Fibroblast of skin of right quadriceps (primary cell): ENCODE results near the gene EPHA5.
"Not testable (repeated sequence)": the region's sequence is repeated elsewhere in the genome, so short reads cannot be mapped to it uniquely, and the experiment has no call there.

Source experiments
- DNase-seq: peaks from one replicate; pipeline ENCODE4 v3.0.0-alpha.2; 2013

EPHA5 gene

DNA sequence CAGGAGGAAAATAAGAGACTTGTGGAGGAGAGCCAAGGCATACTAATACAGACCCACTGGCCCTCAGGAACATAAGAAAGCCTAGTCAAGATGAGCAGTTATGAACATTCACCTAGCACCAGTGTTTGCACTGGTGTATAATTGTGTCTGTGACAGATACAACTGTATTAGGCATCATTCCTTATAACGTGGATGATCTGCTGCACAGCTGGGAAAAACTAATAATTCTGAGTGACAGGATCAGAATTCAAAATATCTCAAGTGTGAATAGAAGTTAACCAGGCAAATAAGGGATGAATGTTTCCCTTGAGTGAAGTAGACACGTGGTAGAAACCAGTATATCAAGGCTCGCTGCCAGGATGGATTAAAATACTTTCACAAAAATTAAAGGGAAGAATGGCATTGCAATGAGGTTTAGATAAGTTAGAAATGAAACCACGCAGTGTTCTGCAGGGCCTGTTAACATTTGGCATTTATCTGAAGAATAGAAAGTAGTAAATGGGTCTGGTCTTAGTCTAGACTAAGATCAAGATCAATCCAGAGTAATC lies 325.9 kb downstream of the EPHA5 start:
- DNase-seq, result peak; percentile 14

DNA sequence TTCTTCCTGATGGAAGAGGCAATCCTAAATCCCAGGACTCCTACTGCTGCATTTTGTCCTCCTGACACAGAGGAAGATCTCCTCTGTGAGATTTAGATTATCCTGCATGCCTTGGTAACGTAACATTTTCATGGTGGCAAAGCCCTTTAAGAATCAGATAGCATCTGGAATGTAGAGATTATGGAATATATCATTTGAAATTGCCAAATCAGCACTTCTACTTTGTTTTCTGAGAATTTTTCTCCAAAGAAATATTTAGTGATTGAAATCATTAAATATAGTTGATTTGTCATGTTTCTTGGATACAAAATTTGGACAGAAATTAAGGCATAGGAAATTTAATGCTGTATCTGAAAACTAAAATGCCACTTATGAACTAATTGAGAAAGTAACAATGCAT lies 326.9 kb downstream of the EPHA5 start:
- DNase-seq, result no peak

DNA sequence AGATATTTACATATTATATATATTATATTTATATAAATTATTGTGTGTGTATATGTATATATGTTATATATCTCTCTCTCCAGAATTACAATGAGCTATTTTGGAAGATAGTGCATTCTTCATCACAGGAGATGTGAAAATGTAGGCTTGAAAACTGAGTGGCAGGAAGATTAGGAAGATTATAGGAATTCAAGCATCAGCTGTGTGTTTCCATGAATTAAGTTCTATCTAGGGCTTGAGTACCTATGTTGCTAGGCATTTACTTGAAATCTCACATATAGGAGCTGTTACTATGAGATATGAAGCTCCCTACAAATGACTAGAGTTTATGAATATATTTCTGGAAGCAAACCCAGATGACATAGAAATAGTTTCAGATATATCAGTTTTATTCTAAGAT lies 328.7 kb downstream of the EPHA5 start:
- no peak for DNase-seq

DNA sequence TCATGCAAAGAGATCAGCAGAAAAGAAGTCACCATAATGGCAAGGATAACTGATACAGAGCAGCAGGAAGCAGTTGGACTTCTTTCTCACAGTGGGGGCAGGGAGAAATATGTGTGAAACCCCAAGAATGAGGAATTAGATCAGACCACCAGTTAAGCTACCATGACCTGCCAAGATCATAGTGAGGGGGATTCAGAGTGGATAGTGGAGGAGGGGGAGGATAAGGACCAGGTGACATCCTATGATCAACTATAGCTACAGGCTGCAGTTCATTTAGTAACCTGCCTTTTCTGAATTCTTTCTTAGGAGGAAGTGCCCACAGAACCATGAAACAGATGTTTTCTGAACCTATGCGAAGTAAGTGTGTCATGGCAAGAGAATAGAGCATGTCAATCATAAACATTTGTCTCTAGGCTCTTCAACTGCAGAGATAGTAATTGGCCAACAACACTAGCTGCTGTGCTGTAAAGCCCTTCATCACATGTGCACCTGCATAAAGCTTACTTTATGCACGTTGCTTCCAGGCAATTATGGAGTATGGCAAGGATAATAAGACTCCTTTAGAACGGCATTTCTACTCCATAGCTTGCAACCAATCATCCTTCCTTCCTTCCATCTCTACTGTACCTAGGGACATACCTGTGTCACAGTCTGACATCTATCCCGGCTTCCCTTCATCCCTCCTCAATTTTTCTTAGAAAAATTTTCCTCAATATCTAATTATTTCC lies 329.7 kb downstream of the EPHA5 start:
- DNase-seq, result peak; percentile 1

DNA sequence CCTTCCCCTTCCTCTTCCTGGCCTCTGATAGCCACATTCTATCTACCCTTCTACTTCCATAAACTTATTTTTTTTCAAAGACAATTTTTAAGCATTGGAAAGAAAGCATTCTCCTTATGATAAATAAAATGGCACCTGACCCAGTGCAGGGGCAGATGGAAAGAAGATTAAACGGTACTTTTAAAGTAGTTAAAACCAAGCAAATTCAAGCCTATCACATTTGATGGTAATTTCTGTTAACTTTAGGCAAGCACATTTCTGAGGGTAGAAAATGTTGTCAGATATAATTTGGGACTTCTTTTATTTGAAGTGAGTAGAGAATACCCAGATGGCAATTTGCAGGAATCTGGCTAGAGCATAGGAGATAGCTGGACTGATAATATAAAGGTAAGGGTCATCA lies 332.9 kb downstream of the EPHA5 start:
- DNase-seq, result no peak

DNA sequence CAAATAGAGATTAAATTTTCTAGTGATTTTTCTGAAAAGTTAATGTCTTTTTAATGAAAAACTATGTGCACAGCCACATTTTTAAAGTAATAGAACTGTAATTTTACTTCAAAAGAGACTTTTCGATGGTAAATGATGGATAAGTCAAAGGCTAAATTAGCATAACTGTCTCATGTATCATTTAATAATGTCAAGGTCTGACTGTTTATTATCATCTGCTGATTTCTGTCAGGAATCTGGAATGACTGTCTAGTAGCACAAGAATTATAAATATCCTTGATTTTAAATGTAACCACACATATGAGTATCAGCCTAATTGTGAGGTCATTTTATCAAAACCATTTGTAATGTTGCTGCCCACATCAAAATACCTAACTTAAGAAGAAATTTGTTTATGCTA lies 333.8 kb downstream of the EPHA5 start:
- no peak for DNase-seq

DNA sequence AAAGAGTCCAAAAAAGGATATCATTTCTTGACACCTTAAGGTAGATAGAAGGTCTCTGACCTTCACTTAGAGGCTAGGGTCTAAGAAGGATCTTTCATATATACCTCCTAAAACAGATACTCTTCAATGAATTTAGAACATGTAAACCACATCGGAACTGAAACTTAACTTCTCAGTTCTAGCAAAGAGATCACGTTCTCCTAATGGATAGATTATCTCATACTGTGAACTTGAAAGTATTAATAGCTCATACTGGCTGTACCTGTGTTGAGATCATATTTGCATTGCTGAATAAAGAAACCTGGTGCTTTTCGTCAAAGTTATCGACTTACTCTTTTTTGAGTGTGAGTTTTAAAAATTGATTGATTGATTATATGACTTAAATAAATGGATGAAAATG lies 353.8 kb downstream of the EPHA5 start:
- DNase-seq, result no peak

DNA sequence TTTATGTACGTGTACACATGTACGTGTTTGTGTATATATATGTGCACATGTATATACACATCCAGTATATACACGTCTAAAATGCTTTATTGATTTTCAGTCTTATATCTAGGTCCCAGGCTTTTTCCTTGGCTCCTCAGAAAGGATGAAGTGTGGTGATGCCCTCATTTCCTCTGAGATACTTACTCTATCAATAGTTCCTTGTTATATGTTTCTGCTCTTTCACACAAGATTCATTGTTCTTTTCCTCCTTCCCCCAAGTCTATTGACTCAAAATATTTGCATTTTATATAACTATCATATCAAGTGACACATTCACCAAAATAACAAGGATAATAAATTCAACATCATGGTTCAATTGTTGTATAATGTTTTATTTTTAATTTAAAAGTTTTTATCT lies 359.2 kb downstream of the EPHA5 start:
- DNase-seq, result no peak

DNA sequence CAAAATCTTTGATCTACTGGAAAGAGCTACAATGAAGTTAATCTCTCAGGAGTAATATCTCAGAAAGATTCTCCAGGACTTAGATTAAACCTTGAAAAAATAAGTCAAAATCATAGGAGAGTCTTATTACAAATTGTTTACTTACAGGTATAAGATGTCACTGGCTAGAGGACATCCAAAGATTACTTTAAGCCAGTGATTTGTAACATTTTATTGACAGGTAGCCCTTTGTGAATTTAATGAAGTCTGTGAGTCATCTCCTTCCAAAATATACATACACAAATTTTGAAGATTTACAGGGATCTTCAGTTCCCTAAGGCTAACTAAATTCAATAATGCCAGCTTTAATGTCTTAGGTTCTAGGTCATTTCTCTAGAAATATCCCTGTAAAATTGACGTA lies 359.7 kb downstream of the EPHA5 start:
- no peak for DNase-seq

DNA sequence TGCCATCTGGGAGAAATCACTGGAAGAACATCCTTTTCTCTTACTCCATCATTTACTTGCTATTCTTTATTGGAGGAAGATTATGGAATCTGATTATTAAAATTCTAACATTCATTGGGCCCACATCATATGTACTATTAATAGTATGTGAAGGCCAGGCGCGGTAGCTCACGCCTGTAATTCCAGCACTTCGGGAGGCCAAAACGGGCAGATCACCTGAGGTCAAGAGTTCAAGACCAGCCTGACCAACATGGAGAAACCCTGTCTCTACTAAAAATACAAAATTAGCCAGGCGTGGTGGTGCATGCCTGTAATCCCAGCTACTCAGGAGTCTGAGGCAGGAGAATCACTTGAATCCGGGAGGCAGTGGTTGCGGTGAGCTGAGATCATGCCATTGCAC lies 361.7 kb downstream of the EPHA5 start:
- not testable (repeated sequence) for DNase-seq

DNA sequence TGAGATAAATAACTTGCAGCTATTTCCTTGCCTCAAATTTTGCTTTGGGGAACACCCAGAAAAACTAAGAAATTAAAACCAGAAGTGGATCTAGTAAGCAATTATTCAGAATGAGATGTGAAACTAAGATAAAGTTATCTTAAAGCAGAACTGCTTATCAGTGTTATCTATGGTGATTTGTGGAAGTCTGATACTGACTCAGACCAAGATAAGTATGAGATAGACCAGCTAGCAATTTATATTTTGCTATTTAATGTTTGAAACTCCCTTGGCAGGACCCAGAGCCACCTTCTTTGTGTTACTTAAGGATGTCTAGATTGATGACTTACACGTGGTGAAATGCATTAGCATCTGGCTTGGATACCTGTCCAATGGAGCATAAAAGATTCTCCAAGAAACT lies 368.1 kb downstream of the EPHA5 start:
- DNase-seq, result no peak

DNA sequence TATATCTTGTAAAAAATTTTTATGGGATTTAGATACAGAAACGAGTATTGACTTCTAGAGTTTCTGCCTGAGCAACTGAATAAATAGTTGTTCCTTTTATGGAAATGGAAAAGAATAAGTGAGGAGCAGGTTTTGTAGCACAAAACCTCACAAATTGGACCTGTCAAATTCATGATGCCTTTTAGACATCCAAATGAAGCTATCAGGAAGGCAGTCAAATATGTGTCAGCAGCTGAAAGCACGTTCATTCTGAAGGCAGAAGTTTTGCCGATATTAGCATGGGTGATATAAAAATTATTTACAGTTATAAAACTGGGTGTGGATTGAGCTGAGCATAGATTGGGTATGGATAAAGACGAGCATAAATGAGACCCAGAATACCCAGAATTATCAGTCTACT lies 374.0 kb downstream of the EPHA5 start:
- no peak for DNase-seq

DNA sequence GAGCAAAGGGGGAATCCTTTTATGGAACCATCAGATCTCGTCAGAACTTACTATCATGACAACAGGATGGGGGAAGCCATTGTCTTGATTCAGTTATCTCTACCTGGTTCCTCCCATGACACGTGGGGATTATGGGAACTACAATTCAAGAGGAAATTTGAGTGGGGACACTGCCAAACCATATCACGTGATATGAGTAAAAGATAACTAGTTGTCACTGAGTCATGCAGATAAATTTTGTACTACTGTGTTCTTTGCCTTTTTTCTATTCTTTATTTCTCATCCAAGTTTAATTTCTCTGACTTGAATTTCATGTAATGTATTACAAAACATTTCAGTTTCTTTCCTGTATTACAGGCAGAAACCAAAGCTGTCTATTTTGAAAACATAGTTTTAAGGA lies 383.2 kb downstream of the EPHA5 start:
- no peak for DNase-seq
